ENCODE data around the gene TRMT1.

GRCh38 chr19:13104848-13105711 lies 11.5 kb downstream of the TRMT1 start:
- TF ChIP-seq CTCF (IDR thresholded peaks at IDR 0.05) (no peak), POLR2A (IDR thresholded peaks at IDR 0.05) (no peak)

Data from Peyer's patch (tissue), 4 donors.